ENCODE results near the gene MED1.
"Not testable (repeated sequence)": the region's sequence is repeated elsewhere in the genome, so short reads cannot be mapped to it uniquely, and the experiment has no call there.

Gene MED1

GRCh38 chr17:39410279-39410678 is 40.8 kb downstream of the MED1 start:
- no peak for DNase-seq (ENCODE audit: low spot score)

DNA sequence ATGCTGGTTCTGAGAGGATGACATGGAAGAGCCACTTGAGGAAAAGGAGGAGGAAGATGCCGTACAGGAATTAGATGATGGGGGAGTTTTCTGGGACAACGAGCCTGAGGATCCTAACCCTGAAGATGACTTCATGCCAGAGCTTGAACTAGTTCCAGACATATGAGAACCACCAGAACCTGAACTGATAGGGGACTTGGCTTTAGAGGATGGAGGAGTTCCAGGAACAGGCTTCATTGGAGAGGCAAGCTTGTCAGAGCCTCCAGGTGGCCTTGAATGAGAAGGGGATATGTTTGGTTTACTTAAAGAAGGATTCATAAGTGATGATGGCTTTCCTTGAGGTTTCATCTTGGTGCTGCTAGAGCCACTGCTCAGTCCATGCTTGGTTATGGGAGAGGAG is 42.7 kb downstream of the MED1 start:
- DNase-seq (ENCODE audit: low spot score): no peak

GRCh38 chr17:39406951-39407350 is 44.1 kb downstream of the MED1 start:
- DNase-seq (ENCODE audit: low spot score): no peak

GRCh38 chr17:39405436-39405835 is 45.6 kb downstream of the MED1 start:
- no peak for DNase-seq (ENCODE audit: low spot score)

GRCh38 chr17:39404542-39405378 is 46.3 kb downstream of the MED1 start:
- DNase-seq (ENCODE audit: low spot score): no peak

- DNase-seq (ENCODE audit: low spot score): no peak
These were observed 48.0 kb downstream of the MED1 start for GRCh38 chr17:39402890-39403605.

GRCh38 chr17:39402244-39402889 is 48.7 kb downstream of the MED1 start:
- DNase-seq (ENCODE audit: low spot score): peak; percentile 90

DNA sequence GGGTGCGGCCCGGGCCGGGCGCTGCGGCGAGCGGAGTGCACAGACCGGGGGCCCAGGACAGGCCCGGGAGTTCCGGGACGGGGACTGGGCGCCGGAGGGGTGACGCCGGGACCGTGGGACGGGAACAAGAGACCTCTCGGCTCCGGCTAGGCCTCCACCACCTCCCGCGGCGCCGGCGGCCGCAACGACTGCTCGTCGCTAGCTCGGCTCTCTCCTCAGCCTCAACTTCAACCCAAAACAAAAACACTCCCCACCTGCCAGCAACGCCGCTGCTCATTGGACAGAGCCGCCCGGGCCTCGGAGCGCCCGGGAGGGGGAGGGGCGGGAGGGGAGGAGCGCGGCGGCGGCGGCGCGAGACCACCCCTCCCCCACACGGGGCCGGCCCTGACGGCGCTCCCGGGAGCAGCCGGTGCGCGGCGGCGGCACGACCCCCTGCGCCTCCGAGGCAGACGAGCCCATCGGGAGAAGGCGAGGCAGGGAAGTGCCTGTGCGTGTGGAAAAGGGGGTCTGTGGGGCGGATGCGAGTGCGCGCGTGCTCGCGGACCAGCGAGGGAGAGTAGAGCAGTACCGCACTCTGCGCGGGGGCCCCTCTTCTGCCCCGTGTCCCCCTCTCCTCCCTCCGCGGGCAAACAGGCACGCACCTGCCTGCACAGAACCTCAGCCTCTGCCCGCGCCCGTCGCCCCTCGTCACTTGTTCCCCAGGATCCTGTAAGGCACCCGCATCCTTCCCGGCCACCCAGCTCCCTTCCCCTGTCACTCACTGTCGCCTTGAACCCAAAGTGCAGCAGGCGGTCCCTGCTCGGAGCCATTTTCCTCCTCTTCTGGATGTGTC is 49.4 kb downstream of the MED1 start, which contains the start of gene FBXL20:
Gene FBXL20 (minus strand): TSS at position 215 of the 832 bp plus-strand sequence. CDS start 224 bp downstream, outside the sequence.
- peak; percentile 89 for DNase-seq (ENCODE audit: low spot score)

- no peak for DNase-seq (ENCODE audit: low spot score)
These were observed 50.3 kb downstream of the MED1 start for GRCh38 chr17:39400547-39401411.

DNA sequence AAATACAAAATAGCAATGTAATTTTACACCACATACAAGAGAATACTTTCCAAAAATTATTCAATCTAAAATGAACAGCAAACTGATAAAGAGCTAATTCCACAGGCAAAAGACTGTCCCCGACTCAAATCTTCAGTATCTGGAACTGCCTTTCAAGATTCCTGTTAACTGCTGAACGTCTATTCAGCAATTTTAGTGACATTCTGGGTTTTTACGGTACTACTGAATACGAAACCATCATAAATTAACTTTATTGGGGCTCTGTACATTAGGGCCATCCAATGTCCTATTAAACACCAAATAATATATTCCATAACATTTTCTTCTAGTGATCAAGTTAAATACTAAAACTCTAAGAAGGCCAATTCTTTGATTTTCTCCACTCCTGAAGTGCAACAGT is 51.3 kb downstream of the MED1 start:
- DNase-seq (ENCODE audit: low spot score): no peak

- no peak for DNase-seq (ENCODE audit: low spot score)
These were observed 57.3 kb downstream of the MED1 start for GRCh38 chr17:39393736-39394135.

DNA sequence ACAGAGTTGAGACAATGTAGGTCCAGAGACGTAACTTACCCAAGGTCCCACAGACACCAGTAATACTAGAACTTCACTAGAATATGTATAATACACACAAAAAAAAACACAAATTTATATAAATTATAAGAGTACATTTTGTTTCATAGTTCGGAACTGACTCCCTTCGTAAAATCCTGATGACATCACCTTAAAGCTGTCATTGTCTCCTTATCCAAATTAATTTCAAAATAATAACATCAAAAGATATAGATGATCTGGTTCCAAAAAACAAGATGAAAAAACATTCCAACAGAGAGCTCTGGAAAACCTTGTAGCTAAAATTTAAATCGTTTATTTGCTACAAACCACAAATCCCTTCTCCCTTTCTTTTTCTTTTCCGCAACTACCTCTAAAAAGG is 59.6 kb downstream of the MED1 start:
- no peak for DNase-seq (ENCODE audit: low spot score)

- DNase-seq (ENCODE audit: low spot score): no peak
These were observed 66.0 kb downstream of the MED1 start for GRCh38 chr17:39385040-39385439.

GRCh38 chr17:39380144-39380543 is 70.9 kb downstream of the MED1 start:
- no peak for DNase-seq (ENCODE audit: low spot score)

DNA sequence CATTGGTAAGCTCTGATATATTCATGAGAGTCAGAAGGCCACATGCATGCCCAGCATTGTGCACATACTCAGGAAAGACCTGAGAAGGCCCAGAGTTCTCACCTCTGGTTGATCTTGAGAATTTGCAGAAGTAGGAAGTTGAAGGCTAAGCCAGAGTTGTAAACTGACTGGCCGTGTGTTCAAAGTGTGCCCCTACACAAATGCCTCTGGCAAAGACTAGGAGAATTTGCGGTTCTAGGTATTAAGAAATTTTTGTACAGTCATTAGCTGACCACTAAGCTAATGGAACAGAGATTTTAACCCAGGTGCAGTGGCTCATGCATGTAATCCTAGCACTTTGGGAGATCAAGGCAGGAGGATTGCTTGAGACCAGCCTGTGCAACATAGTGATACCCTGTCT is 74.6 kb downstream of the MED1 start:
- DNase-seq (ENCODE audit: low spot score): no peak

DNA sequence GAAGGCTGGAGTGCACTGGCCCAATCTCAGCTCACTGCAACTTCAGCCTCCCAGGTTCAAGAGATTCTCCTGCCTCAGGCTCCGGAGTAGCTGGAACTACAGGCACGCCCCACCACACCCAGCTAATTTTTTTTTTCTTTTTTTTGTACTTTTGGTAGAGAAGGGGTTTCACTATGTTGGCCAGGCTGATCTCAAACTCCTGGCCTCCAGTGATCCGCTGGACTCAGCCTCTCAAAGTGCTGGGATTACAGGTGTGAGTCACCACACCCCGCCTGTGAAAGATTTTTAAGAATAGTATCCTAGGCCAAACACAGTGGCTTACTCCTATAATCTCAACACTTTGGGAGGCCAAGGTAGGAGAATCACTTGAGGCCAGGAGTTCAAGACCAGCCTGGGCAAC is 83.3 kb downstream of the MED1 start:
- not testable (repeated sequence) for DNase-seq (ENCODE audit: low spot score)

DNA sequence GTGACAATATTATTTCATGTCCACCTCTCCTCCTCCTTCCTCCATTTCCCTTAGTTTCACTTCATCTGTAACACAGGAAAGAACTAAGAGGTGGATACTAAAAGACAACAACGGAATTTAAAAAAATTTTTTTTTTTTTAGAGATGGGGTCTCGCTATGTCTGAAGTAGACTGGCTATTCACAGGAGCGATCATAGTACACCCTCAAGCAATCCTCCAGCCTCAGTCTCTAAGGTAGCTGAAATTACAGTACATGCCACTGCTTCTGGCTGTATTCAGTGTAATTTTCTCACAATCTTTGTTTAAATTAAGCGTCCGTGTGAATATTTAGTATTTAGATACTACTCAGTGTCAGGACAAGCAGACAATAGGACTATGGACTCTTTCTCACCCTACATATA is 85.2 kb downstream of the MED1 start:
- DNase-seq (ENCODE audit: low spot score): no peak

DNA sequence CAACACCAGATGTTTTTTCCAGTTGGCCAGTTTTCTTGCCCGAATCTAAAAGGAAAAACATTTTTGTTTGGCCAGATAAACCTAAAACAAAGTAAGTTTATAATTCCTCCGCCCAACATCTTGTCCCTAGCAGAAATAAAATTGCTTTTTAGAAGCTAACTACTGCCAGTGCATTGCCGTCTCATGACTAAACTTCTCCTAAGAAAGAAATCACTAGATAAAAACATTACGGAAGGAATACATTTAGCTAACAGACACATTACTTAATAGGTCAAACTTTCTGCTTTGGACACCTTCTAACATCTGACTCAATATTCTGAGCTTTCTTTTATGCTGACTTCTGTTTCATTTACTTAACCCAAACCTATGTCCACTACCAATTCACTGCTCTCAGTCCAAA is 85.8 kb downstream of the MED1 start:
- no peak for DNase-seq (ENCODE audit: low spot score)

DNA sequence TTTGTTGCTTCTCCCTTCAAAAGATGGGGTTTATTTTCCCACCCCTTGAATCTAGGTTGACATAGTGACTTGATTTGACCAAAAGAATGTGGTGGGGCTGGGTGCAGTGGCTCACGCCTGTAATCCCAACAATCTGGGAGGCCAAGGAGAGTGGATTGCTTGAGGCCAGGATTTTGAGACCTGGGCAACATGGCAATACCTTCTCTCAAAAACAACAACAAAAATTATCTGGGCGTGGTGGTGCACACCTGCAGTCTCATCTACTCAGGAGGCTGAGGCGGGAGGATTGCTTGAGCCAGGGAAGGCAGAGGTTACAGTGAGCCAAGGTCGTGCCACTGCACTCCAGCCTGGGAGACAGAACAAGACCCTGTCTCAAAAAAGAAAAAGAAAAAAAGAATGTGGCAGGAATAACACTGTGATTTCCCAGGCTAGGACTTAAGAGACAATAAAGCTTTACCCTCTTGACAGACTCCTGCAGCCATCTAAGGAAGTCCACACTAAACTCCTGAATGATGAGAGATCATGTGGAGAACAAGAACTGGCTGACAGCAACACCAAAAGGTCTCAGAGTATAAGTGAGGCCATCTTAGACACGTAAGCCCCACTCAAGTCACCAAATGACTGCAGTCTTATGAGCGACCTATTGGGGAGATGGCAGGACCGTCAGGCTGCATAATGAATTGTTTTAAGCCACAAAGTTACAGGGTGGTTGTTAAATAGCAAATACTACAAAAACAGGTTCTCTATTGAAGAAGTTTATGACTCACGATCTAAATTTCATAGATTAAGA is 86.6 kb downstream of the MED1 start:
- DNase-seq (ENCODE audit: low spot score): no peak

DNA sequence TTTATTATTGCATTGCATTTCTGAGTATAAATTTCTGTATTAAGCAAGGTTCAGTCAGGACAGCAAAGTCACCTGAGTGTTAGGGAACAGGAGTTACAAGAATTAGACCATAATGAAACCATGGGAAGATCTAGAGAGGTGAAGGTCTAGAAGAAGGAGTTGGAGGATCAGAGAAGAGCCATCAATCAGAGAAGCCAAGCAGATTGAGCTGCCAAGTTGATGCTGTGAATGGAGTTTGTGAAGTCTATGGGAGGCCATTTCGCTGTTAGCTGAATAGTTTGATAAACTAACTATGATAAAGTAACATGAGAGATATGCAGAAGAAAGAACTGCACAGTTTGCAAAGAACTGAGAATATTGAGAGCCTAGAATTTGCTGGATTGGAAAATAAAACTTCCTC is 90.0 kb downstream of the MED1 start:
- no peak for DNase-seq (ENCODE audit: low spot score)
